ENCODE measurements around the gene CSNK2A3. TPM values are rescaled to one million over a fixed set of nuclear protein-coding genes. Genes with fewer than 3 reads are reported as not detected.

The CSNK2A3 gene
- total RNA-seq, 4 donors from 2014 or later = 0.90 to 3.3 (median 2.9) TPM; not detected in 1

DNA sequence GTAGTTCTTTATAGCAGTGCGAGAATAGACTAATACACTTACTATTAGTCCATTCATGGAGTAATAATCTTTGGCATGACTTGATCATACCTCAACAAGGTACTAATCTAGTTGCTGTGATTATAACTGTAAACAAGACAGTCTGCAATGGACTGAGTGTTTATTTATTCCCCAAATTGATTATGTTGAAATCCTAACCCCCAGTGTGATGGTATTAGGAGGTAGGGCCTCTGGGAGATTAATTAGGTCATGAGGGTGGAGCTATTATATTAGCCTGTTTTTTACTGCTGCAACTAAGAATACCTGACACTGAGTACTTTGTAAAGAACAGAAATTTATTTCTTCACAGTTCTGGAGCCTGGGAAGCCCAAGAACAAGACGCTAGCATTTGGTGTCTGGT is 30.9 kb upstream of the CSNK2A3 start:
- Histone ChIP-seq H3K27me3 (no peaks in the 10 kb centered on the region), H3K4me3 (no peak overlapping the region), H3K4me1 (no peaks in the 10 kb centered on the region), H3K27ac (no peak overlapping the region), H3K36me3 (peaks cover 0 to under 1% (median 0%) of the 10 kb centered on the region in 3 donors), H3K9me3 (no peaks in the 10 kb centered on the region)
- WGBS, 2 donors = 94% methylated on average over 2 of the region's 2 CpGs
- DNase-seq (ENCODE audit: low spot score in 2 of 2) = no peak
- TF ChIP-seq, protein P1, sequence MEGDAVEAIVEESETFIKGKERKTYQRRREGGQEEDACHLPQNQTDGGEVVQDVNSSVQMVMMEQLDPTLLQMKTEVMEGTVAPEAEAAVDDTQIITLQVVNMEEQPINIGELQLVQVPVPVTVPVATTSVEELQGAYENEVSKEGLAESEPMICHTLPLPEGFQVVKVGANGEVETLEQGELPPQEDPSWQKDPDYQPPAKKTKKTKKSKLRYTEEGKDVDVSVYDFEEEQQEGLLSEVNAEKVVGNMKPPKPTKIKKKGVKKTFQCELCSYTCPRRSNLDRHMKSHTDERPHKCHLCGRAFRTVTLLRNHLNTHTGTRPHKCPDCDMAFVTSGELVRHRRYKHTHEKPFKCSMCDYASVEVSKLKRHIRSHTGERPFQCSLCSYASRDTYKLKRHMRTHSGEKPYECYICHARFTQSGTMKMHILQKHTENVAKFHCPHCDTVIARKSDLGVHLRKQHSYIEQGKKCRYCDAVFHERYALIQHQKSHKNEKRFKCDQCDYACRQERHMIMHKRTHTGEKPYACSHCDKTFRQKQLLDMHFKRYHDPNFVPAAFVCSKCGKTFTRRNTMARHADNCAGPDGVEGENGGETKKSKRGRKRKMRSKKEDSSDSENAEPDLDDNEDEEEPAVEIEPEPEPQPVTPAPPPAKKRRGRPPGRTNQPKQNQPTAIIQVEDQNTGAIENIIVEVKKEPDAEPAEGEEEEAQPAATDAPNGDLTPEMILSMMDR (IDR thresholded peaks at IDR 0.05) = no peak
- TF ChIP-seq EP300 (IDR thresholded peaks at IDR 0.05) (no peak), POLR2A (IDR thresholded peaks at IDR 0.05) (no peak)

- no peak for DNase-seq (ENCODE audit: low spot score in 2 of 2)
- H3K27ac ChIP-seq = no peak overlapping the region
- H3K36me3 ChIP-seq = peaks cover 0 to 11% (median 0%) of the 10 kb centered on the region in 3 donors
- no peaks in the 10 kb centered on the region for H3K4me1 ChIP-seq
- H3K4me3 ChIP-seq = no peak overlapping the region
- no peaks in the 10 kb centered on the region for H3K9me3 ChIP-seq
- no peak for TF ChIP-seq EP300 (IDR thresholded peaks at IDR 0.05)
- TF ChIP-seq, protein P1 (IDR thresholded peaks at IDR 0.05) = no peak
- TF ChIP-seq POLR2A (IDR thresholded peaks at IDR 0.05) = no peak
- no peaks in the 10 kb centered on the region for H3K27me3 ChIP-seq
- 69 to 77% methylated on average over 7 of the region's 7 CpGs for WGBS, 2 donors
These were observed 29.9 kb upstream of the CSNK2A3 start for GRCh38 chr11:11382858-11383532.

GRCh38 chr11:11381471-11382105 is 28.5 kb upstream of the CSNK2A3 start:
- Histone ChIP-seq H3K36me3 (peaks cover 0 to 24% (median 0%) of the 10 kb centered on the region in 3 donors), H3K27me3 (no peaks in the 10 kb centered on the region), H3K4me1 (no peaks in the 10 kb centered on the region), H3K27ac (no peak overlapping the region), H3K4me3 (no peak overlapping the region), H3K9me3 (no peaks in the 10 kb centered on the region)
- no peak for DNase-seq (ENCODE audit: low spot score in 2 of 2)
- TF ChIP-seq POLR2A (IDR thresholded peaks at IDR 0.05) (no peak), EP300 (IDR thresholded peaks at IDR 0.05) (no peak)
- TF ChIP-seq, protein P1 (IDR thresholded peaks at IDR 0.05) = no peak
- 74% methylated on average over 6 of the region's 6 CpGs for WGBS, 2 donors

DNA sequence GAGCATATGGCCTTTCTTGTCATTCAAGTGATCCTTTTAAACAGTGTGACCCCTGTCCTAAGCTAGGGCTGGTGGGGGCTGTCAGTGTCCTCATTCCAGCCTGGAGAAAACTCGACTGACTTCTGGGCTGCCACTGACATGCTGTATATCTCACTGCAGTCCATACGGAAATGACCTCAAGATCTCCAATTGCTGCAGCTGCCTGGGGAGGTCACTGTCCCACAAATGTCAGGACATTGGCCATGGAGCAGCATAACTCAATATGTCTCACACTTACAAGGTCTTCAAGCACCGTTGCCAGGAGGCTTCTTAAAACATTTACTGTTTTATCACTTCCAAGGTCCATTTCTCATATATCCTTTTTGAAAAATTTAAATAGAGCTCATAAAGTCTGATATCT is 27.8 kb upstream of the CSNK2A3 start:
- WGBS, 2 donors = 58 to 66% methylated on average over 3 of the region's 3 CpGs
- no peak for DNase-seq (ENCODE audit: low spot score in 2 of 2)
- no peak overlapping the region for H3K4me3 ChIP-seq
- H3K36me3 ChIP-seq = peaks cover 0 to 25% (median 0%) of the 10 kb centered on the region in 3 donors
- H3K27ac ChIP-seq = no peak overlapping the region
- no peaks in the 10 kb centered on the region for H3K4me1 ChIP-seq
- TF ChIP-seq EP300 (IDR thresholded peaks at IDR 0.05) = no peak
- TF ChIP-seq, protein P1 (IDR thresholded peaks at IDR 0.05) = no peak
- no peak for TF ChIP-seq POLR2A (IDR thresholded peaks at IDR 0.05)
- H3K27me3 ChIP-seq = no peaks in the 10 kb centered on the region
- H3K9me3 ChIP-seq = no peaks in the 10 kb centered on the region

DNA sequence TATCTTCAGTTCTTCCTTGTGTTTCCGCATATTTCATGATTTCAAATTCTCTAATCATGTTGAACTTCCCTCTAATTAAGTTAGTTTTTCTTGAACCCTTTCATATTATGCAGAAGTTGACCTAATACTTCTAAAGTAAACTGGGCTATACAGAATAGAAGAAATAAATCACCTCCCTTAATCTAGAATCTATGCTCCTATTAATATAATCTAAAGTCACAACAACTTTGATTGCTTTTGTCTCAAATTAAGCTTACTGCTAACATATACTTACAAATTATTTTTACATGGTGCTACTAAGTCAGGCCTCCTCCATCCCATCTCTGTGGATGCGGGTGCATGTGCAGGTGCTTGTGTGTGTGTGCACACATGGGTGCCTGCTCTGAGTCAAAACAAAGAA is 27.3 kb upstream of the CSNK2A3 start:
- no peak for DNase-seq (ENCODE audit: low spot score in 2 of 2)
- TF ChIP-seq EP300 (IDR thresholded peaks at IDR 0.05) (no peak), POLR2A (IDR thresholded peaks at IDR 0.05) (no peak)
- TF ChIP-seq, protein P1 (IDR thresholded peaks at IDR 0.05) = no peak
- no peaks in the 10 kb centered on the region for H3K4me1 ChIP-seq
- no peak overlapping the region for H3K27ac ChIP-seq
- H3K4me3 ChIP-seq = no peak overlapping the region
- H3K27me3 ChIP-seq = no peaks in the 10 kb centered on the region
- 99 to 100% methylated on average over 2 of the region's 2 CpGs for WGBS, 2 donors
- peaks cover 0 to 25% (median 0%) of the 10 kb centered on the region in 3 donors for H3K36me3 ChIP-seq
- no peaks in the 10 kb centered on the region for H3K9me3 ChIP-seq

All from tibial nerve (tissue), 4 donors.